HG03103 (cell line): ENCODE data around the gene PRUNE1.

Experiments used
- ATAC-seq: cut with Tn5 transposase; IDR thresholded peaks from one replicate; pipeline ENCODE4 v1.9.1; 2021; ENCODE audit warnings: low read depth; ENCODE audit not compliant: unreplicated experiment

The PRUNE1 gene

DNA sequence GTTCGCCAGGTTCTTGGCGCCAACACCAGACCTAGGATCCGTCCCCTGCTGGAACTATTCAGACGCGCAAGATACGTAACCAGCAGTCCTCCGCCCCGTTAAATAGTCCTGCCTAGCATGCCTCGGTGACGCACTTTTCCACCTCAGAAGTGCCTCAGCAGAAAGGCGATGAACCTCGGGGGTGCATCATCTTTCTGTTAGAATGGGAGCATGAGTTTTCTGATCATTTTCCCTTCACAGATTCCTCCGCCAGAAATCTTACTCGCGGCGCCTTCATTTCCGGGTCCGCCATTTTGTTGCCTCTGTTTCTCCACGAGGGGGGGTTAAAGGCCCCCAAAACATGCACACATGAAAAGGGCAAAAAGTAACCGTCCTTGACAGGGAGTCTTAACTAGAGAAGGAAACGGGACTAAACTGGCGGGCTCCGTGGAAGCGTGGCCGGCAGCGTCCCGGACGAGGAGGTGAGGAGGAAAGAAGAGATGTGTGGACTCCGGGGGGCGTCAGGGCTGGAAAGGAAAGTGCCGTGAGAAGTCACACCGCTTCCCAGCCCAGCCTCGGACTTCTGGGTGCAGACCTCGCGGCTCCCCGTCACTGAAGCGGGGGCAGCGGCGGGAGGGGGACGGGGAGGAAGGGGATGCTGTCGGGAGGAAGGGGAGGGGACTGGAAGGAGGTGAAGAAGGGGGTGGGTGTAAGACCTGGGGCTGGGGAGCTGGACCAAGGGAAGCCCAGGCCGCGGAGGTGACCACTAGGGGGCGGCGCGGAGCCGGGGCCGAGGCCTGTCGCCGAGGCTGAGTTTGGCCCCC is 62.4 kb downstream of the PRUNE1 start, which contains the start of gene GABPB2:
Gene GABPB2 (plus strand): TSS at position 288 of the 803 bp plus-strand sequence. CDS start 17,429 bp downstream, outside the sequence.
- ATAC-seq = peak; percentile 67

DNA sequence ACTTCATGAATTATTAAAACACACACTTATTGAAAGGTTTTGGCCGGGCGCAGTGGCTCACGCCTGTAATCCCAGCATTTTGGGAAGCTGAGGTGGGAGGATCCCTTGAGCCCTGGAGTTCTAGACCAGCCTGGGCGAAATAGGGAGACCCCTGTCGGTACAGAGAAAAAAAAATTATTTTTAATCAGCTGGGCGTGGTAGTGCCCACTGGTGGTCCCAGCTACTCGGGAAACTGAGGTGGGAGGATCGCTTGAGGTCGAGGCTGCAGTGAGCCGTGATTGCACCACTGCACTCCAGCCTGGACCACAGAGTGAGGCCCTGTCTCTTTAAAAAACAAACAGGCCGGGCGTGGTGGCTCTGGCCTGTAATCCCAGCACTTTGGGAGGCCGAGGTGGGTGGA is 64.0 kb downstream of the PRUNE1 start:
- no peak for ATAC-seq
